SH-SY5Y (cell line): ENCODE measurements around the gene MSH5.

Experiments used
- GATA2 ChIP-seq: IDR thresholded peaks from 2 replicates; pipeline ENCODE4 v1.6.1; 2011; ENCODE audit warnings: mild to moderate bottlenecking, low read depth, low read length
- GATA3 ChIP-seq: IDR thresholded peaks from 2 replicates; pipeline ENCODE4 v1.6.1; 2011; ENCODE audit warnings: low read depth, mild to moderate bottlenecking, low read length, moderate library complexity

DNA sequence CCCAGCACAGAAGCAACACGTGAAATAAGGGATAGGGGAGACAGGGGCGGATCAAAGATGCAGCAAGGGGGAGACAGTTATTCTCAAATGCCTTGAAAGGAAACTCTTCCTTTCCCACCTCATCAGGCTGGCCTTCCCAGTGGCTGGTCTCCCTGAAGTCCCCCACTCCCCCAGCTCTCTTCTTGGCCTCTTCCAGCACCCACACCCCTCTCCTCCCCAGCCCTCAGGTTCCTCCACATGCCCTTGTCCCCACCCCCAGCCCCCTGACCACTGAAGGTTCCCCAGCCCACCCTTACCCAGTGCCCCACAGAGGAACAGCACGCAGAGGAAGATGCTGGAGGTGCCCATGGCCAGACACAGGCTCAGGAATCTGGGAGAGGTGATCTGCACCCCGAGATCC, 26.3 kb upstream of the MSH5 start:
- no peak for TF ChIP-seq GATA2
- TF ChIP-seq GATA3: no peak
